Caco-2 (cell line): Measurements from ENCODE around the gene MMAB. TPM values are rescaled to one million over a fixed set of nuclear protein-coding genes. Genes with fewer than 3 reads are reported as not detected.

Experiments used
- BruUV-seq: library from RNA; stranded (reverse); fragments of 400-500 nt; replicated peaks from 2 replicates; lab custom pipeline; 2021; lab: Mats Ljungman, UMichigan
- CTCF ChIA-PET: fragments of 300-600 bp; sonication (Branson Sonifier 250); formaldehyde crosslinking; loops from one replicate; lab custom pipeline; 2022; ENCODE audit warnings: antibody characterized with exemption; lab: Charles Lee
- POLR2A ChIA-PET: fragments of 300-600 bp; sonication (Branson Sonifier 250); formaldehyde crosslinking; loops from one replicate; lab custom pipeline; 2022; ENCODE audit warnings: antibody characterized with exemption; lab: Charles Lee
- DNase-seq, 2 experiments: peaks; one replicate each; pipeline versions ENCODE4 v3.0.0 to v3.0.0-alpha.2; 2020 to 2022
- H3K27me3 ChIP-seq: replicated peaks from 2 replicates; pipeline ENCODE4 v1.6.0; 2011; ENCODE audit warnings: low read length; ENCODE audit not compliant: control insufficient read depth, insufficient read depth
- H3K36me3 ChIP-seq: 2 replicates; pipeline ENCODE4 v1.5.1; 2011; ENCODE audit warnings: low read length; ENCODE audit not compliant: control insufficient read depth, insufficient read depth
- H3K4me1 ChIP-seq: fragments of 250-450 bp; sonication (Bioruptor Pico); 2 replicates; pipeline ENCODE4 v1.5.1; 2020; ENCODE audit warnings: mild to moderate bottlenecking
- H3K4me3 ChIP-seq: 2 replicates; pipeline ENCODE4 v1.5.1; 2011; ENCODE audit warnings: low read depth, mild to moderate bottlenecking, control low read depth, low read length
- H3K9me3 ChIP-seq: fragments of 250-450 bp; sonication (Bioruptor Pico); 2 replicates; pipeline ENCODE4 v1.5.1; 2020; ENCODE audit warnings: mild to moderate bottlenecking, moderate library complexity
- H3K27ac Mint-ChIP-seq: one replicate; pipeline ENCODE4 v1.8.0; 2022; ENCODE audit warnings: mixed read lengths; ENCODE audit not compliant: unreplicated experiment
- H3K27me3 Mint-ChIP-seq: one replicate; pipeline ENCODE4 v1.8.0; 2022; ENCODE audit warnings: mixed read lengths; ENCODE audit not compliant: insufficient read depth, unreplicated experiment
- H3K36me3 Mint-ChIP-seq: one replicate; pipeline ENCODE4 v1.8.0; 2022; ENCODE audit warnings: mild to moderate bottlenecking, mixed read lengths; ENCODE audit not compliant: insufficient read depth, unreplicated experiment
- H3K4me1 Mint-ChIP-seq: one replicate; pipeline ENCODE4 v1.8.0; 2022; ENCODE audit warnings: low read depth, mixed read lengths; ENCODE audit not compliant: unreplicated experiment
- H3K4me3 Mint-ChIP-seq: one replicate; pipeline ENCODE4 v1.8.0; 2022; ENCODE audit warnings: mild to moderate bottlenecking, moderate library complexity, mixed read lengths; ENCODE audit not compliant: unreplicated experiment
- H3K9me3 Mint-ChIP-seq: one replicate; pipeline ENCODE4 v1.8.0; 2022; ENCODE audit warnings: mixed read lengths; ENCODE audit not compliant: unreplicated experiment
- intact Hi-C: fragments of 100-400 bp; cut with micrococcal nuclease; formaldehyde crosslinking; loops from one replicate; pipeline ENCODE4 v1.10.0; 2022; ENCODE audit not compliant: unreplicated experiment
- total RNA-seq: library from RNA; stranded (reverse); gene quantifications from 2 replicates; pipeline ENCODE4 v1.2.3, GENCODE V29; 2022
- TF ChIP-seq, protein P1 (sequence below), 2 experiments: fragments of 200-600 bp in 1 of 2; IDR thresholded peaks; 1 replicate in 1 of 2; 2 replicates in 1 of 2; pipeline versions ENCODE4 v1.5.1 to v1.8.0; 2011 to 2022; ENCODE audit warnings: antibody characterized with exemption in 1 of 2, control low read depth in 1 of 2, inconsistent platforms in 1 of 2, low read depth in 1 of 2, low read length in 1 of 2, mild to moderate bottlenecking in 1 of 2, moderate library complexity in 1 of 2; ENCODE audit not compliant: insufficient read depth in 1 of 2, severe bottlenecking in 1 of 2, unreplicated experiment in 1 of 2

The MMAB gene
- total RNA-seq, 1 experiment from 2014 or later = 48.9 TPM

DNA sequence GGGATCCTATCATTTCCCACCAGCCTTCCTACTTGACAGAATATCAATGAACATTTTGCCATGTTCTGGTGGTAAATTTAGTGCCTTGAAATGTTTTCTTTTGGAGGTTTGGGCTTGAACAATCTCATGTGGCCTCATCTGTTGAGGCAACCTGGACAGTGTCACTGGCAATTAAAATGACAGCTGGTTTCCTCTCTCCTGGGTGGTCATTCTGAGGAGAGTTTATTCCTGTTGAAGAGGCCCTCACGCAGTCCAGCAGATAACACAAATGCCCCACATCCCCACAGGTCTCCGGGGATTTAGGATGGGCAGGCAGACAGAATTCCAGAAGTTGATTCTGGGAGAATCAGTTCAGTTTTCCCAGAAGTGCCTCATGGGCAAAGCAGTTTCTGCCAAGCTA is 41.9 kb downstream of the MMAB start:
- ChIA-PET CTCF (no interaction called here), POLR2A (no interaction called here)
- Mint-ChIP-seq H3K36me3 (no peaks in the 10 kb centered on the region), H3K4me1 (no peaks in the 10 kb centered on the region), H3K4me3 (no peak overlapping the region), H3K27me3 (no peaks in the 10 kb centered on the region), H3K27ac (no peak overlapping the region), H3K9me3 (no peaks in the 10 kb centered on the region)
- Histone ChIP-seq H3K27me3 (no peaks in the 10 kb centered on the region), H3K4me1 (no peaks in the 10 kb centered on the region), H3K9me3 (no peaks in the 10 kb centered on the region), H3K36me3 (no peaks in the 10 kb centered on the region; the same call in 1 of the 2 replicates), H3K4me3 (no peak overlapping the region)
- TF ChIP-seq, protein P1, sequence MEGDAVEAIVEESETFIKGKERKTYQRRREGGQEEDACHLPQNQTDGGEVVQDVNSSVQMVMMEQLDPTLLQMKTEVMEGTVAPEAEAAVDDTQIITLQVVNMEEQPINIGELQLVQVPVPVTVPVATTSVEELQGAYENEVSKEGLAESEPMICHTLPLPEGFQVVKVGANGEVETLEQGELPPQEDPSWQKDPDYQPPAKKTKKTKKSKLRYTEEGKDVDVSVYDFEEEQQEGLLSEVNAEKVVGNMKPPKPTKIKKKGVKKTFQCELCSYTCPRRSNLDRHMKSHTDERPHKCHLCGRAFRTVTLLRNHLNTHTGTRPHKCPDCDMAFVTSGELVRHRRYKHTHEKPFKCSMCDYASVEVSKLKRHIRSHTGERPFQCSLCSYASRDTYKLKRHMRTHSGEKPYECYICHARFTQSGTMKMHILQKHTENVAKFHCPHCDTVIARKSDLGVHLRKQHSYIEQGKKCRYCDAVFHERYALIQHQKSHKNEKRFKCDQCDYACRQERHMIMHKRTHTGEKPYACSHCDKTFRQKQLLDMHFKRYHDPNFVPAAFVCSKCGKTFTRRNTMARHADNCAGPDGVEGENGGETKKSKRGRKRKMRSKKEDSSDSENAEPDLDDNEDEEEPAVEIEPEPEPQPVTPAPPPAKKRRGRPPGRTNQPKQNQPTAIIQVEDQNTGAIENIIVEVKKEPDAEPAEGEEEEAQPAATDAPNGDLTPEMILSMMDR (IDR thresholded peaks at IDR 0.05; ENCODE audit: insufficient read depth in 1 of 2, low read depth in 1 of 2, low read length in 1 of 2, severe bottlenecking in 1 of 2, unreplicated experiment in 1 of 2) = no peak
- no TSS peak for BruUV-seq
- intact Hi-C loops = no loop called here
- DNase-seq = no peak

DNA sequence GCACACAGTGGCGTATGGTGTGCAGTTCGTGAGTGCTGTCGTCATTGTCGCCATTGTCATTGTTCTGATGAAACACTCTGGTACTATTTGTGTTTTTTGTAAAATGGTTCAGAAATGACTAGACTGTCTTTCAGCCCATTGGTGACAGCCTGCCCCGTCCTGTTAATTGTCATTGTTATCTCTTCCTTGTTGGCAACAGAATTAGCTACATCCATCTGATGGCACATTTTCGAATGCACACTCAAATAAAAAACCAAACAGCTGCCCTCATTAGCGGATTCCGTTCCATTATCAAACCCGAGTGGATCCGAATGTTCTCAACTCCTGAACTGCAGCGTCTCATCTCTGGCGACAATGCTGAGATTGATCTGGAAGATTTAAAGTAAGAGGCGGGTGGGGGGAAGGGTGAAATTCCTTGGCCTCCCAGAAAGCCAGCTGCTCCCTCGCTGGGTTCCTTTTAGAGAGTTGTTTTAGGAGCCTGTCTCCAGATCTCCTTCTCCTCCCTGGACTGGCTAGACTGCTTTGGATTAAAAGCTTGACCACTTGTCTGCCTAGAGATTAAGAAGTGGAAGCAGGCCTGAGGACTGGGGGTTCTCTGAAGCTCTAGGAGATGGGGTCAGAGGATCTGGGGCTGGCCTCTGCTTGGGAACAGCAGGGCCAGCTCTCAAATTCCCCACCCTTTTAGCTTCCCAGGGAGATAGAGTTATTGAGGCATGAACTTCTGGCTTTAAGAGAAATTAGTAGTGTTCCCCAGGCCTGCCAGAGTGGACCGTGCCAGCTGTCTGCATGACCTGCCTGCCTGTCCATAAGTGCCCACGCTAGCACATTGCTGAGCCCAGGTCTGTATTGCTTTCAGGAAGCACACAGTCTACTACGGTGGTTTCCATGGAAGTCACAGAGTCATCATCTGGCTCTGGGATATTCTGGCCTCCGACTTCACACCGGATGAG is 43.3 kb downstream of the MMAB start:
- Mint-ChIP-seq H3K27ac (no peak overlapping the region), H3K4me3 (no peak overlapping the region), H3K9me3 (no peaks in the 10 kb centered on the region), H3K36me3 (no peaks in the 10 kb centered on the region), H3K27me3 (no peaks in the 10 kb centered on the region), H3K4me1 (no peaks in the 10 kb centered on the region)
- TF ChIP-seq, protein P1 (IDR thresholded peaks at IDR 0.05; ENCODE audit: insufficient read depth in 1 of 2, low read depth in 1 of 2, low read length in 1 of 2, severe bottlenecking in 1 of 2, unreplicated experiment in 1 of 2) = no peak
- Histone ChIP-seq H3K4me3 (no peak overlapping the region), H3K4me1 (no peaks in the 10 kb centered on the region), H3K36me3 (no peaks in the 10 kb centered on the region; the same call in 1 of the 2 replicates), H3K27me3 (no peaks in the 10 kb centered on the region), H3K9me3 (no peaks in the 10 kb centered on the region)
- ChIA-PET CTCF (interaction anchor here (0.7 kb wide), 1 partner anchor 1168 kb away, joined by 4 read pairs; no protein-coding TSS in a partner anchor), POLR2A (no interaction called here)
- intact Hi-C loops = no loop called here
- DNase-seq = no peak
- BruUV-seq = no TSS peak

DNA sequence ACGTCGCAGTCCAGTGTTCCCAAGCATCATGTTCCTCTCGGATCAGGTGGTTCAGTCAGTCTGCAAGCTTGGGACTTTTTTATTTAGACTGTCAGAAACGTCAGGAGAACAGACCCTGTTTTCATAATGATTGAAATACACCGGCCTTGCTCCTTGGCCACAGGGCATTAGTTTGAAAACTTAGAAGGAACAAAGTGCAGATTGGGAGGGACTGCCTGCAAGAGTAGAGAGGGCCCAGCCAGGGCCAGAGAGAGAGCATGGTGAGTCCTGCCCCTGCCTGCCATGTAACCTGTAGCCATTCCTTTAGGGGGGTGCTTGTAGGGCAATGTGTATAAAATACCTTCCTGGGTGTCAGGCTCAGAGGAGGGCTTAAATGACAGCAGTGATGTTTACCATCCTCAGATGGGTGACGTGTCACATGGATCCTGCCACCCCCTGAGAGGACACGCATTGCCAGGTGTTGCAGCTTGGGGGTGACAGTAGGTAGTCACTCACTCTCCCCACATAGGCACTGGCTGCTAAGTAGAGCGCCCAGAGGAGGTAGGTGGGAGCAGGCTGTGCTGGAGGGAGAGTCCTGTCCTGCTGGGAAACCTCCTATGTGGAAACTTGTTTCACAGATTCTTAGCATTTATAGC is 45.7 kb downstream of the MMAB start:
- Histone ChIP-seq H3K27me3 (no peaks in the 10 kb centered on the region), H3K36me3 (no peaks in the 10 kb centered on the region; the same call in 1 of the 2 replicates), H3K9me3 (no peaks in the 10 kb centered on the region), H3K4me3 (no peak overlapping the region), H3K4me1 (no peaks in the 10 kb centered on the region)
- ChIA-PET POLR2A (no interaction called here), CTCF (no interaction called here)
- TF ChIP-seq, protein P1 (IDR thresholded peaks at IDR 0.05; ENCODE audit: insufficient read depth in 1 of 2, low read depth in 1 of 2, low read length in 1 of 2, severe bottlenecking in 1 of 2, unreplicated experiment in 1 of 2) = no peak
- Mint-ChIP-seq H3K27ac (no peak overlapping the region), H3K36me3 (no peaks in the 10 kb centered on the region), H3K4me3 (no peak overlapping the region), H3K4me1 (no peaks in the 10 kb centered on the region), H3K9me3 (no peaks in the 10 kb centered on the region), H3K27me3 (no peaks in the 10 kb centered on the region)
- no TSS peak for BruUV-seq
- no peak for DNase-seq
- intact Hi-C loops = no loop called here
